ENCODE measurements around the gene HMX2. TPM values are rescaled to one million over a fixed set of nuclear protein-coding genes. Genes with fewer than 3 reads are reported as not detected.

Gene HMX2
- total RNA-seq, 2 donors from 2014 or later = 0.13 to 0.15 TPM

GRCh38 chr10:123146894-123147634, 872 bp upstream of the HMX2 start:
- peaks cover 99% of the 10 kb centered on the region for H3K27me3 ChIP-seq
- no peak for TF ChIP-seq CTCF (IDR thresholded peaks at IDR 0.05)
- no peak overlapping the region for H3K9ac ChIP-seq (ENCODE audit: low read depth in 2 of 2, low read length in 2 of 2)
- H3K9me3 ChIP-seq = no peaks in the 10 kb centered on the region
- H3K36me3 ChIP-seq = no peaks in the 10 kb centered on the region
- no peak for DNase-seq
- intact Hi-C loops (cut with DNase I) = no loop called here
- no peak overlapping the region for H3K27ac ChIP-seq
- H3K4me3 ChIP-seq = no peak overlapping the region
- H3K4me1 ChIP-seq = peaks cover 26% of the 10 kb centered on the region

- H3K27ac ChIP-seq = no peak overlapping the region
- H3K4me3 ChIP-seq = peak overlapping the region; percentile 5
- no peak for TF ChIP-seq CTCF (IDR thresholded peaks at IDR 0.05)
- intact Hi-C loops (cut with DNase I) = no loop called here
- H3K4me1 ChIP-seq = peaks cover 26% of the 10 kb centered on the region
- H3K27me3 ChIP-seq = peaks cover 85% of the 10 kb centered on the region
- H3K36me3 ChIP-seq = no peaks in the 10 kb centered on the region
- no peak for DNase-seq
- H3K9ac ChIP-seq (ENCODE audit: low read depth in 2 of 2, low read length in 2 of 2) = no peak overlapping the region
- H3K9me3 ChIP-seq = no peaks in the 10 kb centered on the region
Measured at GRCh38 chr10:123148414-123149161, 652 bp downstream of the HMX2 start.

- no peak for DNase-seq
- no peak for TF ChIP-seq CTCF (IDR thresholded peaks at IDR 0.05)
- H3K9ac ChIP-seq (ENCODE audit: low read depth in 2 of 2, low read length in 2 of 2) = no peak overlapping the region
Measured at GRCh38 chr10:123149162-123149567, 1.2 kb downstream of the HMX2 start.

GRCh38 chr10:123149568-123150270, 1.8 kb downstream of the HMX2 start:
- H3K9ac ChIP-seq (ENCODE audit: low read depth in 2 of 2, low read length in 2 of 2) = peak overlapping the region in 1 of 2 donors; percentile 19
- no peaks in the 10 kb centered on the region for H3K36me3 ChIP-seq
- peak; percentile 19 for DNase-seq
- TF ChIP-seq CTCF (IDR thresholded peaks at IDR 0.05) = no peak
- H3K4me1 ChIP-seq = peaks cover 26% of the 10 kb centered on the region
- intact Hi-C loops (cut with DNase I) = loop anchor here (10.0 kb wide), 1 partner anchor 165 kb away; the partner anchor contains the start of gene PSTK
- H3K27me3 ChIP-seq = peaks cover 75% of the 10 kb centered on the region
- H3K9me3 ChIP-seq = no peaks in the 10 kb centered on the region
- peak overlapping the region; percentile 35 for H3K4me3 ChIP-seq
- no peak overlapping the region for H3K27ac ChIP-seq

More at GRCh38 chr10:123149162-123149567, 1.2 kb downstream of the HMX2 start:
- Histone ChIP-seq H3K9me3 (no peaks in the 10 kb centered on the region), H3K36me3 (no peaks in the 10 kb centered on the region), H3K4me1 (peaks cover 26% of the 10 kb centered on the region), H3K4me3 (peak overlapping the region; percentile 35), H3K27ac (no peak overlapping the region), H3K27me3 (peaks cover 80% of the 10 kb centered on the region)
- intact Hi-C loops (cut with DNase I) = no loop called here

- TF ChIP-seq CTCF (IDR thresholded peaks at IDR 0.05) = no peak
- no peaks in the 10 kb centered on the region for H3K9me3 ChIP-seq
- H3K36me3 ChIP-seq = no peaks in the 10 kb centered on the region
- DNase-seq = no peak
- intact Hi-C loops (cut with DNase I) = loop anchor here (10.0 kb wide), 1 partner anchor 166 kb away; the partner anchor contains the start of gene PSTK
- H3K27me3 ChIP-seq = peaks cover 68% of the 10 kb centered on the region
- peaks cover 26% of the 10 kb centered on the region for H3K4me1 ChIP-seq
- H3K27ac ChIP-seq = no peak overlapping the region
- H3K4me3 ChIP-seq = peak overlapping the region; percentile 35
- H3K9ac ChIP-seq (ENCODE audit: low read depth in 2 of 2, low read length in 2 of 2) = peak overlapping the region in 1 of 2 donors; percentile 19
Measured at GRCh38 chr10:123150271-123150985, 2.5 kb downstream of the HMX2 start.
